HuH-7.5 (cell line): ENCODE results near the gene LCTL.

Source experiments
- DNase-seq: peaks from one replicate; pipeline ENCODE4 v3.0.0; 2011; ENCODE audit warnings: low spot score

The LCTL gene

DNA sequence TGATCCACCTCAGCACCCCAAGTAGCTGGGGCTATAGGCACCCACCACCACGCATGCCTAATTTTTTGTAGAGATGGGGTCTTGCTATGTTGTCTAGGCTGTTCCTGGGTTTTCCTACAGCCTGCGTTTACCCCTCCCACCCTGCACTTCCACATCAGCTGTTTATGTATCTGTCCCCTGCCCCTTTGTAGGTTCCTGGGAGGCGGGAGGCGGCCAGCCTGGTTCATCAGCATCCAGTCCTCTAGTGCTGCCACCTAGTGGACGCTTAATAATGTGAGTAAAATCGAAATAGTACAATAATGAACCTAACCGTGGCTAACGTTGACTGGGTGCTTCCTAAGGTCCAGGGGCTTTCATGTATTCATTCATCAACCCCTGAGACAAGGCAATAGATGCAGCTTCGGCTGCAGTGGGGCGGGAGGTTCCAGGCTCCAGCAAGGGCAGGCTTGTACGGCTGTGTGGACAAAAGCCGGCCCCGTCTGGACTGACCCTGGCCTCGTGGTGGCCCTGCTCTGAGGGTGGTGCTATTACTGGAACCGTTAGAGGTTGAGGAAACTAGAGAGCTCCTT lies 1.2 kb upstream of the LCTL start:
- DNase-seq = peak; percentile 89

DNA sequence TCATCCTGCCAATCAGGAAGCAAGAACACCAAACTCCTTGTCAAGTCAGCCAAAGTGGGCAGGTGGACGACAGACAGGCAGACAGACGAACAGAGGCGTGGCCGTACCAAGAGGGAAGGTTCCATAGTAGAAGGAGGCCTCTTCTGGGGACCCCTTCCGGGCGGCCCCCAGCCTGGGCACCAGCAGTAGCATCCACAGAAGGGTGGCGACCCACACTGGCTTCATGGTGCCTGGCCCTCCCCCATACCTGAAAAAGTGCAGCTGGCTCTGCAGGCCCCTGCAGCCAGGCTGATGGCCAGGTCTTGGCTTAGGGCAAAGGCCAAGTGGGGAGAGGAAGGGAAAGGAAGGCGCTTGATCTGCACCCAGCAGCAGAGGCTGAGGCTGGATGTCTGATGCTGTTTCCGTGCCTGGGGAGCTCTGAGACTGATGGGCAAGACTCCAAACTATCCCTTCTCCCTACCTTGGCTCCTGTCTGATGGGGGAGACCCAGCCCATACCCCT lies 607 bp downstream of the LCTL start:
- DNase-seq = no peak

DNA sequence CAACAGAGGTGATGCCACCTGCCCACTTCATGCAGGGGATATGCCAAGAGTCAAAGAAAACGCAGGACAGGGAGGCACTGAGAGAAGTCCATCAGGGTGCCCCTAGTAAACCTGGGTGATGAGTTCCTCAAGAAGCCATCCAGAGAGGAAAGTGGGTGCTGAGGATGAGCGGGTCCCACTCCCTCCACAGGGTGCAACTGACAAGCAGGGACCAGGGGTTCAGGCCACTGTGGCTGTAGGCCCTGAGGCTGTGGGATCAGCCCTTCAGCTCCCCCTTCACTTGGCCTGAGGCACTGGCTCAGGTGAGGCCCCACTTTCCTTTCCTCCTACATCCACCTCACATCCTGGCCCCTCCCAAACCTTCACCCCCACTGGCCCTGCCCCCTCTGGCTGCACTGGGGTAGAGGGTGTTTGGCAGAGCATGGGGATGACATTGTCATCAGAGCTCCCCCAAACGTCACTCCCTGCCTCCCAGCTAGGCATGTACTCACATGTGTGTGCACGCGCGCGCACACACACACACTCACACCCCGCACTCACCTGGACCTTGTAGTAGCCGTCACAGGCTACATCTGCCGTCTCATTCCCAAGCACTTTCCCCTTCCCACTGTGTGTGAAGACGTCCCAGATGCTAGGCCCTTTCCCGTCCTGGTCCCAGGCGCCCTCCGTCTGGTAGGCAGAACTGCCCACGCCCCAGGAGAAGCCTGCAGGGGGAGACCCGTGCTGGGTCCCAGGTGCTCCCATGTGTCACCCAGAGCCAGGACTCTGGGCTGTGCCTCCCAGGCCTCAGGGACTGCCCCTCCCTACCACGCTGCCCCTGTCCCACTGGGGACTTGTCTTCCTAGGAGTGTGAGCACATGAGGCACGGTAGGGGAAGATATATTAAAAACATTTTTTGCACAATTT lies 1.4 kb downstream of the LCTL start:
- no peak for DNase-seq

GRCh38 chr15:66563566-66564110 lies 2.2 kb downstream of the LCTL start:
- no peak for DNase-seq

DNA sequence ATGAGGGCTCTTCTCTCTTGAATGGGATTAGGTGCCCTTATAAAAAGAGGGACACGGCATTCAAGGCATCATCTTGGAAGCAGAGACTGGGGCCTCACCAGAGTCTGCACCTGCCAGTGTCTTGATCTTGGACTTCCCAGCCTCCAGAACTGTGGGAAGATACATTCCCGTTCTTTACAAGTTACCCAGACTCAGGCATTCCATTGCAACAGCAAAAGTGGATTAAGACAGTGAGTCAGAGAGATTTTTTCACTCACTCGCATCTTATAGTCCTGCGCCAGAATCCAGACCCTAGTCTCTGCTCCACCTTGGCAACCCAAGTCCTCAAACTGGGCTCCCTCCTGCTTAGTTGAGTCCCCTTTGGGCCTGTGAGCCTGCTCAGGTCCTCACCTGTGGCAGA lies 2.7 kb downstream of the LCTL start:
- DNase-seq = no peak

DNA sequence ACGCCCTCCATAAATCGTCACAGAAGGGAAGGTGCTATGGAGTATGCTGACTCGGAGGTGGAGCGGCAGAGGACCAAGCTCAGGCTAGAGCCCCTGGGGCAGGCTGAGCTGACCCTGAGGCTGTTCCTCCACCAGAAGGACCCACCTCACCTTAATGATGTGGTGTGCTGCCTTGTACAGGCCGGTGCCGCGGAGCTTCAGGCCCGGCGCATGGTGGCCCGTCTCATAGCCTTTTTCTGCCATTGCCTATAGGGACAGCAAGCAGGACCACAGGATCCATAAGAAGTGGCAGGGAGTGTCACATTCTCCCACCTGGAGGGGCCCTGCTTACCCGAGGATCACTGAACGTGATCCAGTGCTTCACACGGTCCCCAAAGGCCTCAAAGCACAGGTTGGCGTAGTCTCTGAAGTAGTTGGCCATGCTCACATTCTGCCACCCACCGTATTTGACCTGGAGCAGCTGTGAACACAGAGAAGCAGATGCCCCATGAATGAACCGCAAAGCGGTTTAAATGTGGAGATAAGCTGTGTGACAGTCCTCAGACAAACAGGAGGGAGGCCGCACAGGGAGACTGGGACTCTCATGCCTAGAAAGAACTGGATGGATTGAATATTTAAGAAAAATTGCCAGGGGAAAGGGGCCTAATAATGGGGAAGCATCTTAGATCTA lies 4.8 kb downstream of the LCTL start:
- DNase-seq = no peak

DNA sequence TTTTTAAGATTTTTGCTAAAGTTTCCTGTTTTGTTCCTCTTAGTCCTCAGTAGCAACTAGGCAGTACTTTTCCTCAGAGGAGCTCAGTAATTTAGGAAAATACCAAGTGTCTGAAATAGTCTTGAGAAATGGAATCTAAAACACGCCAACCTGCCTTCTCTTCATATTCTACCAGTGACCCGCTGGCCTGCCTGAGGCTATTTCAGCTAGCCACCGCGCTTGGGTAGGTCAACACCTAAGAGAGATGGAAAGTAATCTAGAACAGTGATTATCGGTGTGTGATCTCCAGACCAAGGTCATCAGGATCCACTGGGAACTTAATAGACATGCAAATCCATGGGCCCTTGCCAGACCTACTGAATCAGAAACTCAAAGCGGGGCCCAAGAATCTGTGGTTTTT lies 7.5 kb downstream of the LCTL start:
- no peak for DNase-seq

GRCh38 chr15:66555685-66556084 lies 10.1 kb downstream of the LCTL start:
- DNase-seq = no peak

DNA sequence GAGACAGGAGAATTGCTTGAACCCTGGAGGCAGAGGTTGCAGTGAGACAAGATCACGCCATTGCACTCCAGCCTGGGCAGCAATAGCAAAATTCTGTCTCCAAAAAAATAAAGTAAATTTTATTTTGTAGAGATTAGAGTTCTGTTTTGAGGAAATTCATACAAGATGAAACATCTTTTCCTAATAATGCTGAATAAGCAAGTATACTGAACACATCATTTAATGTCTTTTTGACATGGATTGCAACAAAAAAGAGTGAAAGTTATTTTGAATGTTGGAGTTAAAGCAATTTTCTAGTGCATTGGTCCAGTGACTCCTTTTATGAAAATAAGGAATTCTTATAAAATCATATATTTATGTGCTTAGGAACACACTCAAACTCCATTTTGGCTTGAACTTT lies 20.5 kb downstream of the LCTL start:
- no peak for DNase-seq

DNA sequence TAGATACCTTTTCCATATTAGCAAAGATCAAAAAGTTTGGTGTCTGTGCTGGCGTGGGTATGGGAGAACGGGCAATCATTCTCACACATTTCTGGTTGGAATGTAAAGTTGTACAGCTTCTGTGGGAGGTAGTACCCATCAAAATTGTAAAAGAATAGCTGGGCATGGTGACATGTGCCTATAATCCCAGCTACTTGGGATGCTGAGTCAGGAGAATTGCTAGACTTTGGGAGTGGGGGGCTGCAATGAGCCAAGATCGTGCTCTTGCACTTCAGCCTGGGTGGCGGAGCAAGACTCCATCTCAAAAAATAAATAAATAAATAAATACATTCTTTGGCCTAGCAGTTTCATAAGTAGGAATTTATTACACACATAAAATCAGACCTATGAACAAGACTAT lies 22.9 kb downstream of the LCTL start:
- DNase-seq = no peak

DNA sequence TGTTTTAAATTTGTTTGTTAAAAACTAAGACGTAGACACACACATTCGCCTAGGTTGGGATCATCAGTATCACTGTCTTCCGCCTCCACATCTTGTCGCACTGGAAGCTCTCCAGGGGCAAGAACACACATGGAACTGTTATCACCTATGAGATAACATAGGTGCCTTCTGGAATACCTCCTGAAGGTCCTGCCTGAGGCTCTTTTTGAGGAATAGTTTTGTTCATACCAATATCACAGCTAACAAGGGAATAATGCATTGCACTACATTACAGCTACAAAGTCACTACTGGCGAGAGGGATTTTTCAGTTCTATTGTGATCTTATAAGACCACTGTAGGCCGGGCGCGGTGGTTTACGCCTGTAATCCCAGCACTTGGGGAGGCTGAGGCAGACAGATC lies 30.7 kb downstream of the LCTL start:
- DNase-seq = no peak

GRCh38 chr15:66524838-66525237 lies 41.0 kb downstream of the LCTL start:
- no peak for DNase-seq

- no peak for DNase-seq
Measured at GRCh38 chr15:66523926-66524325, 41.9 kb downstream of the LCTL start.

- DNase-seq = no peak
Measured at GRCh38 chr15:66515901-66516322, 49.9 kb downstream of the LCTL start.

- no peak for DNase-seq
Measured at GRCh38 chr15:66514586-66514985, 51.2 kb downstream of the LCTL start.

DNA sequence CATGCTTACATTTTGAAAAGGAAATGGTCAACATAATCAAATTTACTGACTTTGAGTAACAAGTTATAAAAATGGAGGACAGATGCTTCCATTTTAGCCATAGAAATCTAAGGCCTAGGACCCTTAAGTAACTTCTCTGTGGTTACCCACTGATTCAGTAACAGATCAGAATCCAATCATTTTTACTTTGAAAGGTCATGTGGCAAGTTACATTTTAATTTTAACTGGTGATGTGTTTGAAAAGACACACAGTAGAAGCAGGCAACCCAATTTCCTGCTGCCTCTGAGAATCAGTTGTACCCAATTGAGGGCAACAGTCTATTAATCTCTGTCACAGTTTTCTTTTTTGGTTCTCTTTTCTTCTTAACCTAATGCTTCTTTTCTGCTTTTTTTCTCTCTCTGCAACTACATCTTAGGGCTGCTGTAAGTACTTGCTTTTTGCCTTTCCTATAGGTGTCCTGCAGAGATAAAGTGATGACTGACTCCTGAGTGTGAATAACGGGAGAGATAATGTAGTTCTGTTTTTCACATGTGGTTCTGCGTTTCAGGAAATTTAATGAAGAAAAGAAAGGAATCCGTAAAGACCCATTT lies 57.4 kb downstream of the LCTL start:
- no peak for DNase-seq

- DNase-seq = no peak
Measured at GRCh38 chr15:66505818-66506217, 60.0 kb downstream of the LCTL start.

DNA sequence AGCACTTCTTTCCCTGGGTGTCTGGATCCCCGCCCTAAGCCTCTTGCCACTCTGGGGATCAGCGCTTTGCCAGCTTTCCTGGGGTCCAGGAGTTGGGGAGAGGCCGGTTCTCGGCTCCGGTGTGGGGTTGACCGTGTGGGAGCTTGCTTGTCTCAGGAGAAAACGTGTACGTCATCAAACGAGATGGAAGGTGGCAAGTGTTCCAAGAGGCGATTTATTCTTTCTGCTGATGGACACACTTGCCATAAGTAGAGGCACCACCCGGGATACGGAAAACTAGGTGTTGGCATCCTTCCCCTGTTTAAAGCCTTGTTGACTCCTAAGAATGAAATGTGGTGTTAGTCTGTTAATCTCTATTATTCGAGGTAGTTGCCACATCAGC lies 60.4 kb downstream of the LCTL start:
- DNase-seq = no peak

DNA sequence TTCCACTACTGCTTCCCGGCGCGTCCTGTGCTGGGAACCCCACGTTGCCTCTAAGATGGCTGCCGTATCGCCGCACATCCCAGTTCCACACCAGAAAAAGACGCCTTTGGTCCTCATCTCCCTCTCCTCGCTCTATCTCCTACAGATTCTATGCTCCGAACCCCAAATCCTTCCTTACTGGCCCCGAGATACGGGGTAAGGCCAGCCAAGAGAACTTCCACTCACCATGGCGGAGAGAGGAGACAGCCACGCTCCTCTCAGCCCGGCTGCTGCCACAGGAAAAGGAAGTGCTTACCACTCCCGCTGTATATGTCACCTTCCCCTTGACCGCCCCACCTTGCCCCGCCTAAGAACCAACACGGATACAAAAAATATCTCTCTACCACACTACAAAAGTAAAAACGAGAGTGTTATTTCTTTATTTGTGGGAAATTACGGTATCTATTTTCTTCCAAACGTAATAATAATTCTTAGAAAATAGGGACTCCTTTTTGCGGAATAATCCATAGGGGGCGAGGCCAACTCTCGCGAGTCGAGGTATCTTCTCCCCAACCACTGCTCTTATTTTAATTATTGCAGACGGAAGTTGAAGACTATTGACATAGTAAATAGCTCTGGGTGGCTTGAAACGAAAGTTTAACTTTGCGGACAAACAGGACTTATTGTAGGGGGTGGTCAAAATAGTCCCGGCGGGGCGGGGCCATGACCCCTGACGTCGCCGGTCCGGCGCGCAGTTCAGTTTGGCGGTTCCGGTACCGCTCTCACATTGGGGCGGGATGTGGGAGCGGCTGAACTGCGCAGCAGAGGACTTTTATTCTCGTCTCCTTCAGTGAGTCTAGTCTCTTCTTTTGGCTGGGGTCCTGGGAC lies 61.0 kb downstream of the LCTL start, which contains the start of the genes RPL4 and ZWILCH:
RPL4 (minus strand) TSS at position 293 of the 867 bp plus-strand sequence; CDS start at position 228, 65 bp downstream.
ZWILCH (plus strand) TSS at position 764 of the 867 bp plus-strand sequence; CDS start at position 777, 13 bp downstream.
- peak; percentile 74 for DNase-seq

DNA sequence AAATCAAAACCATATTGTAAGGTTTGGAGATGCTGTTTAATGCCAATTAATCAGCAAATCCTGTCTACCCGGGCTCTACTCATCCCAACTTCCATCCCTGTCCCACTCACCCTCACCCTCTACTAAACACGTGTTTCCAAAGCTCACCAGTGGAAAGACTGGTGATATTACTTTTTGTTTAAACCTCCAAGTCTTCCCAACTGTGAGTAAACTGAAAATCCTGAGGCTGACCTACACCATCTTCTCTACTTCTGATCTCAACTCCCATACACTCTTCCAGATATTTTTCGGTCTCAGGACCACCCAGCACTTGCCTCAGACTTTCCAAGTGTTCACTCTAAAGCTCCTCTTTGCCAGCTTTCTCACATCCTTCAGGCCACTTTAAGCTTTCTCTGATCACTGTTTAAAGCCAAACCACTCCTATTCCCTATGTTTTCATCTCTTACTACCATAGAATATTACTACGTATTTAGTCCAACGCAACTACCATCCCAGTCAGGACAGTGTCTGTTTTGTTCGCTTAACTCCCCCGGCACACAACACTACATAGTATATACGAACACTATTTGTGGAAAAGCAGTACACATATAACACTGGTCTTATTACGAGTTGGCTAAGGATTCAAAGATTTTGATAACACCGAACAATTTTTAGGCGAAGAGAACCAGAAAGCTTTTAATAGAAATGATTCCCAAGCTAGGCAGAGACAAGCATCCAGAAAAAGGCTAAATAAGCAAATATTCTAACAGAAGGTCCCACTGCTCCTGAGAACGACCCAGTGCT lies 61.8 kb downstream of the LCTL start:
- DNase-seq = no peak
